ENCODE data around the gene VAV1. TPM values are rescaled to one million over a fixed set of nuclear protein-coding genes. Genes with fewer than 3 reads are reported as not detected.
A peak's percentile ranks its signal among the peaks of the same experiment; 100 is the strongest.

VAV1 gene
- total and polyA plus RNA-seq, 2 of the 8 experiments (the other 6 are each of a cell fraction or from before 2014, with no cell fraction given) = 0.21 to 0.22 TPM

GRCh38 chr19:6862673-6863078 is 90.2 kb downstream of the VAV1 start (continued):
- no peak for TF ChIP-seq CHD7 (IDR thresholded peaks at IDR 0.05; ENCODE audit: insufficient replicate concordance, low read length)
- no peak for TF ChIP-seq CREB1 (IDR thresholded peaks at IDR 0.05)
- no peak for TF ChIP-seq POLR2AphosphoS5 (IDR thresholded peaks at IDR 0.05; ENCODE audit: low read depth, low read length)
- TF ChIP-seq BCL11A (IDR thresholded peaks at IDR 0.05; ENCODE audit: low read depth in 2 of 2, low read length in 2 of 2) = no peak
- TF ChIP-seq KDM4A (IDR thresholded peaks at IDR 0.05; ENCODE audit: low read depth, low read length, severe bottlenecking) = no peak
- TF ChIP-seq YY1 (IDR thresholded peaks at IDR 0.05; ENCODE audit: low read depth, low read length) = no peak
- TF ChIP-seq POU5F1 (IDR thresholded peaks at IDR 0.05; ENCODE audit: low read depth, low read length) = no peak
- TF ChIP-seq RFX5 (IDR thresholded peaks at IDR 0.05; ENCODE audit: borderline replicate concordance, low read depth, low read length) = no peak
- no peak for TF ChIP-seq EGR1 (IDR thresholded peaks at IDR 0.05; ENCODE audit: borderline replicate concordance, low read depth, low read length)
- no peak for TF ChIP-seq JUN (IDR thresholded peaks at IDR 0.05; ENCODE audit: low read depth, low read length)
- TF ChIP-seq POLR2A (IDR thresholded peaks at IDR 0.05; ENCODE audit: control extremely low read depth in 1 of 2, low read depth in 2 of 2, low read length in 2 of 2) = no peak
- TF ChIP-seq SIN3A (conservative IDR thresholded peaks at IDR 0.05 in 1 of 2, IDR thresholded peaks at IDR 0.05 in 1 of 2; ENCODE audit: low read depth in 1 of 2, low read length in 2 of 2) = 0 out of 4 replicates have a peak, but pooled peaks of 1 of the 2 experiments have one; percentile 9

Measured in H1 (cell line).